Right lobe of liver (tissue), 4 donors: ENCODE data around the gene CCDC90B.

Experiments
- CTCF ChIP-seq, 4 donors: fragments of 200-600 bp in 3 of 4; fragments of 450-650 bp in 1 of 4; IDR thresholded peaks; one replicate each; pipeline versions ENCODE4 v1.5.1 to v1.8.0; 2016 to 2022; ENCODE audit warnings: antibody characterized with exemption in 4 of 4, mild to moderate bottlenecking in 2 of 4
- POLR2A ChIP-seq: fragments of 450-650 bp; IDR thresholded peaks from one replicate; pipeline ENCODE4 v1.6.1; 2017; ENCODE audit warnings: antibody characterized with exemption, mild to moderate bottlenecking
- donor health status: DM: no; HTN: no; CAD: no.
- donor health status: DM: no; HTN: no; CAD: no.
- donor health status: DM: no; HTN: yes; CAD: no.

- TF ChIP-seq CTCF (IDR thresholded peaks at IDR 0.05) (no peak), POLR2A (no peak)
Measured at GRCh38 chr11:83222499-83222898, 63.7 kb downstream of the CCDC90B start.
